GM12878 (cell line): ENCODE data around the gene COX19. TPM values are rescaled to one million over a fixed set of nuclear protein-coding genes. Genes with fewer than 3 reads are reported as not detected.

Source experiments
- ATAC-seq: fragments of 200-7000 bp; cut with Tn5 transposase; 3 replicates; pipeline ENCODE4 v1.9.1; 2020; ENCODE audit warnings: mild to moderate bottlenecking, moderate library complexity
- BruUV-seq: library from RNA; stranded (reverse); fragments of 400-500 nt; replicated peaks from 2 replicates; lab custom pipeline; 2021; lab: Mats Ljungman, UMichigan
- CTCF ChIA-PET: fragments of 300-600 bp; sonication (Branson Sonifier 250); formaldehyde crosslinking; extraction: SDS; loops from one replicate; lab custom pipeline; 2021; ENCODE audit warnings: inconsistent platforms; lab: Yijun Ruan, JAX
- POLR2A ChIA-PET: fragments of 350-600 bp; formaldehyde crosslinking; extraction: SDS; loops from one replicate; lab custom pipeline; 2021; ENCODE audit warnings: inconsistent platforms; lab: Charles Lee
- RAD21 ChIA-PET: fragments of 300-600 bp; sonication (Branson Sonifier 250); formaldehyde crosslinking; loops from one replicate; lab custom pipeline; 2023; ENCODE audit warnings: antibody characterized with exemption; ENCODE audit not compliant: unreplicated experiment; lab: Charles Lee
- SMC1A ChIA-PET: fragments of 300-600 bp; sonication (Branson Sonifier 250); formaldehyde crosslinking; loops from one replicate; lab custom pipeline; 2023; ENCODE audit not compliant: unreplicated experiment, uncharacterized antibody; lab: Charles Lee
- DNase-seq: peaks from one replicate; pipeline ENCODE4 v3.0.0-alpha.2; 2011; ENCODE audit warnings: low read depth, low spot score
- FAIRE-seq: peaks from 3 replicates; lab custom pipeline; 2011; peaks lifted over from hg19 to GRCh38; lab: Jason Lieb, UNC
- H2AFZ ChIP-seq: 2 replicates; pipeline ENCODE4 v1.6.0; 2011; ENCODE audit warnings: low read depth, low read length, control low read depth; ENCODE audit not compliant: control insufficient read depth
- H3K27ac ChIP-seq: 2 replicates; pipeline ENCODE4 v1.5.1; 2011; ENCODE audit warnings: control low read depth; ENCODE audit not compliant: control insufficient read depth, insufficient read depth
- H3K27me3 ChIP-seq, 2 experiments: replicated peaks in 1 of 2; 2 replicates each; pipeline versions ENCODE4 v1.6.0 to v1.6.1; 2011; ENCODE audit warnings: low read length in 1 of 2; ENCODE audit not compliant: control insufficient read depth in 2 of 2, insufficient read depth in 2 of 2
- H3K36me3 ChIP-seq, 2 experiments: 2 replicates each; pipeline ENCODE4 v1.5.1; 2011; ENCODE audit warnings: low read length in 1 of 2; ENCODE audit not compliant: control insufficient read depth in 2 of 2, insufficient read depth in 2 of 2
- H3K4me1 ChIP-seq: 2 replicates; pipeline ENCODE4 v1.6.1; 2011; ENCODE audit warnings: mild to moderate bottlenecking, low read length, moderate library complexity, mixed read lengths; ENCODE audit not compliant: control insufficient read depth, insufficient read depth
- H3K4me2 ChIP-seq: 2 replicates; pipeline ENCODE4 v1.6.0; 2011; ENCODE audit warnings: control low read depth; ENCODE audit not compliant: control insufficient read depth, insufficient read depth
- H3K4me3 ChIP-seq: fragments of 200-600 bp; sonication (generic); 2 replicates; pipeline ENCODE4 v1.5.1; 2016
- H3K79me2 ChIP-seq: 2 replicates; pipeline ENCODE4 v1.6.0; 2011; ENCODE audit warnings: low read length; ENCODE audit not compliant: control insufficient read depth, insufficient read depth
- H3K9ac ChIP-seq: 2 replicates; pipeline ENCODE4 v1.8.0; 2011; ENCODE audit warnings: low read length, control low read depth, mixed read lengths; ENCODE audit not compliant: control insufficient read depth, insufficient read depth
- H3K9me3 ChIP-seq: replicated peaks from 3 replicates; pipeline ENCODE4 v1.5.1; 2011; ENCODE audit warnings: mild to moderate bottlenecking, low read length; ENCODE audit not compliant: control insufficient read depth, insufficient read depth
- H4K20me1 ChIP-seq: 2 replicates; pipeline ENCODE4 v1.6.0; 2011; ENCODE audit not compliant: control insufficient read depth, insufficient read depth
- CREM ChIP-seq: IDR thresholded peaks from 2 replicates; pipeline ENCODE4 v1.6.1; 2014; ENCODE audit warnings: antibody characterized with exemption, low read depth
- IKZF2 ChIP-seq, 2 experiments: fragments of 450-650 bp; IDR thresholded peaks; 2 replicates each; pipeline ENCODE4 v1.6.1; 2017; ENCODE audit warnings: mild to moderate bottlenecking in 2 of 2, moderate library complexity in 2 of 2
- MTA3 ChIP-seq: IDR thresholded peaks from 2 replicates; pipeline ENCODE4 v1.6.1; 2012; ENCODE audit warnings: low read length, inconsistent platforms, borderline replicate concordance
- STAT3 ChIP-seq: IDR thresholded peaks from 2 replicates; pipeline ENCODE4 v1.6.1; 2011; ENCODE audit warnings: low read depth, low read length, improper control_type of control experiment
- YY1 ChIP-seq: IDR thresholded peaks from 2 replicates; pipeline ENCODE4 v1.6.1; 2011; ENCODE audit warnings: low read depth, mild to moderate bottlenecking, low read length
- ZBTB11 ChIP-seq: fragments of 450-650 bp; formaldehyde crosslinking; IDR thresholded peaks from 2 replicates; pipeline ENCODE4 v1.5.0; 2022; ENCODE audit warnings: mild to moderate bottlenecking, missing genetic modification characterization
- ZNF274 ChIP-seq: IDR thresholded peaks from one replicate; pipeline ENCODE4 v1.8.0; 2011; ENCODE audit not compliant: insufficient read length, insufficient read depth
- WGBS: methylation state at CpG from one replicate; pipeline ENCODE4 v1.1.6; 2016; ENCODE audit warnings: low lambda C conversion rate; ENCODE audit not compliant: insufficient replicate concordance, insufficient coverage; ENCODE audit errors: missing lambda C conversion rate; 5-methylcytosine and 5-hydroxymethylcytosine counted together
- in situ Hi-C: fragments of 300-500 bp; cut with MboI; formaldehyde crosslinking; loops from 9 replicates; pipeline ENCODE4 v1.14.3; 2018; ENCODE audit warnings: mixed read lengths
- intact Hi-C: fragments of 100-400 bp; cut with micrococcal nuclease; formaldehyde crosslinking; loops from one replicate; pipeline ENCODE4 v1.14.2; 2022; ENCODE audit not compliant: unreplicated experiment
- polyA plus RNA-seq, 11 experiments: library from polyadenylated mRNA; depleted of rRNA in 4 of 11; unstranded in 6 of 11; stranded (reverse) in 5 of 11; fragments of >200 nt; fragmentation: Nextera tagmentation in 4 of 11; fragmentation: Illumina TruSeq in 1 of 11; extraction: Ambion mirVana in 4 of 11; extraction: Trizol in 1 of 11; gene quantifications; 1 replicate in 1 of 11; 2 replicates in 10 of 11; pipeline versions ENCODE4 v1.2.1 to v1.2.3, GENCODE V29; 2011 to 2016; ENCODE audit warnings: inconsistent platforms in 2 of 11, missing spikeins in 2 of 11, low read depth in 1 of 11
- total RNA-seq, 4 experiments: library from RNA; depleted of rRNA in 3 of 4; stranded (reverse); fragments of >200 nt in 3 of 4; fragmentation: Illumina TruSeq in 1 of 4; extraction: Trizol in 1 of 4; gene quantifications; 2 replicates each; pipeline versions ENCODE4 v1.2.1 to v1.2.3, GENCODE V29; 2013 to 2021

COX19 gene
- total and polyA plus RNA-seq, 10 of the 15 experiments (the other 5 are each of a cell fraction or from before 2014, with no cell fraction given) = 3.7 to 17.9 (median 10.8) TPM

DNA sequence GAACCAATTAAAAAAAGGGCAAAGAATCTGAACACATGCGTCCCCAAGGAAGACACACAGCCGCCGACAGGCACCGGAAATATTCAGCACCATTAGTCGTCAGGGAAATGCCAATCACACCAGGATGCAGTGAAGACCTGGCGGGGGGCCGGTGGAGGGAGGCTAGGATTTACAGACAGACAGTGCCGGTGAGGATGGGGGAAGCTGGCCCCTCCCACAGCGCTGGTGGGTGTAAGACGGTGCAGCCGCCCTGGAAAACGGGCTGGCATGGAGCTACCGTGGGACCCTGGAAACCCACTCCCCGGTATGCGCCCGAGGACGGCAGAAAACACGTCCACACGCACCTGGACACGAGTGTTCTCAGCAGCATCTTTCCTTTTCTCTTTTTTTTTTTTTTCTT lies 16.1 kb downstream of the COX19 start:
- intact Hi-C loops (loop anchor here (10.0 kb wide), 1 partner anchor 174 kb away; no protein-coding TSS in a partner anchor), in situ Hi-C loops (no loop called here)
- 57% methylated on average over 20 of the region's 20 CpGs for WGBS
- no peak overlapping the region for H3K4me2 ChIP-seq
- no peak overlapping the region for H2AFZ ChIP-seq
- BruUV-seq = no TSS peak
- H3K9me3 ChIP-seq = no peaks in the 10 kb centered on the region; the same call in 2 of the 3 replicates
- no peak overlapping the region for H3K4me3 ChIP-seq
- TF ChIP-seq CREM (no peak), ZBTB11 (CRISPR knock-in tag) (no peak), STAT3 (no peak), MTA3 (no peak), ZNF274 (no peak), YY1 (no peak), IKZF2 (IDR thresholded peaks at IDR 0.05) (no peak)
- POLR2A ChIA-PET = interaction anchor here (0.6 to 0.7 kb wide), 2 partner anchors 34 to 46 kb away, joined by 5 read pairs; no protein-coding TSS in a partner anchor
- CTCF ChIA-PET = no interaction called here
- H3K27ac ChIP-seq = no peak overlapping the region
- SMC1A ChIA-PET = interaction anchor here (1.7 kb wide), 1 partner anchor 13 kb away, joined by 5 read pairs; no protein-coding TSS in a partner anchor
- no peak for FAIRE-seq
- H3K79me2 ChIP-seq = no peaks in the 10 kb centered on the region; the same call in 1 of the 2 replicates
- no peaks in the 10 kb centered on the region for H3K36me3 ChIP-seq
- H3K9ac ChIP-seq = no peak overlapping the region
- RAD21 ChIA-PET = interaction anchor here (1.8 kb wide), 1 partner anchor 9 kb away, joined by 6 read pairs; no protein-coding TSS in a partner anchor
- ATAC-seq = no peak
- no peak for DNase-seq
- no peaks in the 10 kb centered on the region for H3K27me3 ChIP-seq
- H3K4me1 ChIP-seq = peaks cover 11% of the 10 kb centered on the region
- no peaks in the 10 kb centered on the region for H4K20me1 ChIP-seq
